ENCODE data around the gene PYGM. TPM values are rescaled to one million over a fixed set of nuclear protein-coding genes. Genes with fewer than 3 reads are reported as not detected.

The PYGM gene
- total and polyA plus RNA-seq, 2 of the 13 experiments (the other 11 are each of a cell fraction or from before 2014, with no cell fraction given), result 0.11 to 0.12 TPM

- TF ChIP-seq CEBPB (IDR thresholded peaks at IDR 0.05; ENCODE audit: borderline replicate concordance, low read depth, low read length), result peak; percentile 79
- no peak for TF ChIP-seq PRPF4 (IDR thresholded peaks at IDR 0.05; ENCODE audit: low read depth, low read length, poor library complexity, severe bottlenecking)
- TF ChIP-seq HDAC6 (IDR thresholded peaks at IDR 0.05; ENCODE audit: low read depth, low read length), result no peak
- no peak for TF ChIP-seq SIX4 (CRISPR knock-in tag; IDR thresholded peaks at IDR 0.05)
- 0 out of 2 replicates have a peak, but pooled peaks have one; percentile 30 for TF ChIP-seq ZNF564 (CRISPR knock-in tag; IDR thresholded peaks at IDR 0.05)
- no peak for TF ChIP-seq ZNF333 (CRISPR knock-in tag; IDR thresholded peaks at IDR 0.05; ENCODE audit: borderline replicate concordance)
- TF ChIP-seq DNMT1 (CRISPR knock-in tag; IDR thresholded peaks at IDR 0.05), result no peak
- no peak for TF ChIP-seq HNRNPUL1 (IDR thresholded peaks at IDR 0.05; ENCODE audit: low read depth, low read length)
- peak; percentile 84 for TF ChIP-seq CTCF (CRISPR knock-in tag; IDR thresholded peaks at IDR 0.05)
- no peak for TF ChIP-seq SP4 (CRISPR knock-in tag; IDR thresholded peaks at IDR 0.05)
- TF ChIP-seq CC2D1A (CRISPR knock-in tag; IDR thresholded peaks at IDR 0.05), result no peak
- no peak for TF ChIP-seq THAP9 (CRISPR knock-in tag; IDR thresholded peaks at IDR 0.05; ENCODE audit: borderline replicate concordance)
- TF ChIP-seq ZNF329 (CRISPR knock-in tag; IDR thresholded peaks at IDR 0.05; ENCODE audit: low read depth), result no peak
- TF ChIP-seq TGIF2 (CRISPR knock-in tag; IDR thresholded peaks at IDR 0.05), result no peak
- TF ChIP-seq IRF2 (CRISPR knock-in tag; IDR thresholded peaks at IDR 0.05), result no peak
- TF ChIP-seq ZNF484 (CRISPR knock-in tag; IDR thresholded peaks at IDR 0.05; ENCODE audit: borderline replicate concordance, low read depth), result no peak
- peak; percentile 17; the same call in 1 of the 2 replicates for TF ChIP-seq SALL1 (CRISPR knock-in tag; IDR thresholded peaks at IDR 0.05)
- no peak for TF ChIP-seq SETDB1 (CRISPR knock-in tag; IDR thresholded peaks at IDR 0.05; ENCODE audit: borderline replicate concordance)
- TF ChIP-seq HES4 (CRISPR knock-in tag; IDR thresholded peaks at IDR 0.05; ENCODE audit: borderline replicate concordance), result no peak
- no peak for TF ChIP-seq MXD4 (CRISPR knock-in tag; IDR thresholded peaks at IDR 0.05)
- TF ChIP-seq GABPA (IDR thresholded peaks at IDR 0.05; ENCODE audit: low read depth, low read length), result 0 out of 2 replicates have a peak, but pooled peaks have one; percentile 12
- TF ChIP-seq GABPA (CRISPR knock-in tag; IDR thresholded peaks at IDR 0.05; ENCODE audit: low read depth), result no peak
- no peak for TF ChIP-seq ZNF800 (CRISPR knock-in tag; IDR thresholded peaks at IDR 0.05)
- no peak for TF ChIP-seq DBP (CRISPR knock-in tag; IDR thresholded peaks at IDR 0.05; ENCODE audit: not compliant biosample characterization)
Observed at GRCh38 chr11:64742889-64743590, 16.7 kb downstream of the PYGM start (continued).

All from HepG2 (cell line).